Activated CD4-positive, alpha-beta T cell treated with anti-CD3 and anti-CD28 coated beads, Interleukin-2, amount 50 U/mL, for 1 hour (primary cell): Measurements from ENCODE around the gene IGF2BP3.

ENCODE experiments used
- DNase-seq: peaks from one replicate; pipeline ENCODE4 v3.0.0-alpha.2; 2020

The IGF2BP3 gene

GRCh38 chr7:23291957-23292560 lies 178.2 kb downstream of the IGF2BP3 start:
- no peak for DNase-seq

DNA sequence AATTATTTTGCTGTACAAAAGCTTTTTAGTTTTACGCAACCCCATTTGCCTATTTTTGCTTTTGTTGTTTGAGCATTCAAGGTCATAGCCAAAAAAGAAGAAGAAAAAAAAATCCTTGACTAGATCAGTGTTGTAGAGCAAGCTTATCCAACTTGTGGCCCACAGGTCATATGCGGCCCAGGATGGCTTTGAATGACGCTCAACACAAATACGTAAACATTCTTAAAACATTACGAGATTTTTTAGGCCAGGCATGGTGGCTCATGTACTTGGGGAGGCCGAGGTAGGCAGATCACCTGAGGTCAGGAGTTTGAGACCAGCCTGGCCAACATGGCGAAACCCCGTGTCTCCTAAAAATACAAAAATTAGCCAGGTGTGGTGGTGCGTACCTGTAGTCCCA lies 179.3 kb downstream of the IGF2BP3 start:
- no peak for DNase-seq

GRCh38 chr7:23287612-23288011 lies 182.7 kb downstream of the IGF2BP3 start:
- no peak for DNase-seq

- DNase-seq = no peak
Observed at GRCh38 chr7:23285657-23286646, 184.3 kb downstream of the IGF2BP3 start.

- no peak for DNase-seq
Observed at GRCh38 chr7:23284871-23285270, 185.4 kb downstream of the IGF2BP3 start.

DNA sequence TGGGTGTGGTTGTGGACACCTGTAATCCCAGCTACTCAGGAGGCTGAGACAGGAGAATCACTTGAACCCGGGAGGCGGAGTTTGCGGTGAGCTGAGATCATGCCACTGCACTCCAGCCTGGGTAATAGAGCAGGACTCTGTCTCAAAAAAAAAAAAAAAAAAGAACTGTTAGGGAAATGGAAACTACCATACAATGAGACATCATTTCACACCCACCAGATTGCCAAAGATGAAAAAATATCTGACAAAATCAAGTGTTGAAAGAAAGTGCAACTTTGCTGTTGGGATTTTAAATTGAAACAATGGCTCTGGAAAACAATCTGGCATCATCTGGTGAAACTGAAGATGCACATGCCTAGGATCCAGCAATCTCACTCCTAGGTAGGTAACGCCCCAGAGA lies 187.2 kb downstream of the IGF2BP3 start:
- no peak for DNase-seq

DNA sequence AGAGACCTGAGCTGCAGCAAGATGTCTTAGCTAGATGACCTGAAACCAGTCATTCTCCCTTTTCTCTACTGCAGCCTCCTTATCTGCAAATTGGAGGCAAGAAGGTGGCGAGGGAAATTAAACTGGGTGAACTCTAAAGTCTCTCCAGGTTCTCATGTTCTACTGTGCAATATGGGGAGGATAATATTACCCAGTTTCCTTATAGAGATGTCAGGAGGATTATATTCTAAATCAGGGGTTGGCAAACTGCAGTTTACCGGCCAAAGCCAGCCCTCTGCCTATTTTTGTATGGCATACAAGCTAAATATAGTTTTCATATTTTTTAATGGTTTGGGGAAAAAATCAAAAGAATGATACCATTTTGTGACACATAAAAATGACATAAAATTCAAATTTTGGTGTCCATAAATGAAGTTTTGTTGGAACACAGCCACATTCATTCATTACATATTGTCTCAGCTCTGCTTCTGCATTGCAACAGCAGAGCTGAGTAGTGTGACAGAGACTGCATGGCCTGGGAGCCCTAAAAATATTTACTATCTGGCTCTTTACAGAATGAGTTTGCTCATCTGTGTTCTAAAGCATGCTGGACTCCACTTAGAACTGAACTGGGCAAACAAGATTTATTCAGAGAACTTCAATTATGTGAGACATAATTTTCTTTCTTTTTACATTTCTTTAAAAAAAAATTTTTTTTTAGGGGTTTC lies 190.3 kb downstream of the IGF2BP3 start:
- DNase-seq = no peak

DNA sequence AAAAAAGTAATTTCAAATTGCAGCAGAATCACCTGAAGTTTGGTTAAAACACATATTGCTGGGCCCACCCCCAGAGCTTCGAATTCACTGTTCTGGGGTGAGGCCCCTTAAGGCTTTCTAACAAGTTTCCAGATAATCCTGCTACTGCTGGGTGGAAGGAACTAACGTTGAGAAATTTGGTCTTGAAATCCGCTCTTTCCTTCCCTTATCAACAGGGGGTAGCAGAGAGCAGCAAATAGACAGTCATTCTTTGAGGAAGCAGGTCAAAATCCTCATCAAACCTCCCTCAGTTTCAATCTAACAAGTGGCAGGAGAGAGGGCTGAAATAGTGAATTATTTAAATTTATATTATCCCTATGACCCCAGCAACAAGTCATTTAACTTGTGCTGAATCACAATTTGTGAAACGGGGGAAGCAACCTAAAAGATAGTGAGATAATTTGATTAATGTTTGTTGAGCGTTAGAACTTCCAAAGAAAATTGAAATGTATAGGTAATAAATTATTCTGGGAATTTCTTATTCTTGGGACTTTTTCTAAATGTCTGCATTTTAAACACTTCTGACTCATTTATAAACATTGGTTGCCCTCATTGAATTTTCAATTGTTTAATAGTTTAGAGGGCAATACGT lies 192.8 kb downstream of the IGF2BP3 start:
- no peak for DNase-seq

DNA sequence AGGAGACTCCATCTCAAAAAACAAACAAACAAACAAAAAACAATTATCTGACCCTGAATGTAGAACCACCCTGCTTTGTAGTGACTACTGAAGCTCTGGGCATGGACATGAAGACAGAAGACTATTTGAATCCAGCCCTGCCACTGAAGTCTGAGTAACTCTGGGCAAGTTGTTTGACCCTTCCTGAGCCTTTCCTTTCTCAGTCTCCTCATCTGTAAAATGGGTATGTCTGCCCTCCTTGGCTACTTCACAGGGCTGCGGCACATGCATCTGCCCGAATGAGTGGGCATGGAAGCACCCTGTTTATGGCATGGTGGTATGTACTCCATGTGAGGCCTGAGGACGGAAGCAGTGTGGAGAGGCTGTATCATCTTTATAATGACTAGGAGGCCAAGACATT lies 193.3 kb downstream of the IGF2BP3 start:
- DNase-seq = no peak

GRCh38 chr7:23276376-23276775 lies 193.9 kb downstream of the IGF2BP3 start:
- DNase-seq = no peak

DNA sequence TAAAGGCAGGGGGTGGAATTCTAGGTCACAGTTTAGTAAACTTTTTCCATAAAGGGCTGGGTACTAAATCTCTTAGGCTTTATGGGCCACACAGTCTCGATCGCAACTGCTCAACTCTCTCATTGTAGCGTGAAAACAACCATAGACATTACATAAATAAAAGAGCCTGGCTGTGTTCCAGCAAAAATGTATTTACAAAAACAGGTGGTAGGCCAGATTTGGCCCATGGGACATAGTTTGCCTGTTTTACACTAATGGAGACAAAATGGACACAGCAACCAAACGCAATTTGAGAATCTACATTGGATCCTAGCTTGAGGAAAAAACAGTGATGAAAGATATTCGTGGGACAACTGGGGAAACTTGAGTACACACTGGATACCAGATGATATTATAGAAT lies 194.4 kb downstream of the IGF2BP3 start:
- DNase-seq = no peak

GRCh38 chr7:23273141-23273599 lies 197.1 kb downstream of the IGF2BP3 start:
- DNase-seq = peak; percentile 92

GRCh38 chr7:23272275-23272674 lies 198.0 kb downstream of the IGF2BP3 start:
- no peak for DNase-seq

DNA sequence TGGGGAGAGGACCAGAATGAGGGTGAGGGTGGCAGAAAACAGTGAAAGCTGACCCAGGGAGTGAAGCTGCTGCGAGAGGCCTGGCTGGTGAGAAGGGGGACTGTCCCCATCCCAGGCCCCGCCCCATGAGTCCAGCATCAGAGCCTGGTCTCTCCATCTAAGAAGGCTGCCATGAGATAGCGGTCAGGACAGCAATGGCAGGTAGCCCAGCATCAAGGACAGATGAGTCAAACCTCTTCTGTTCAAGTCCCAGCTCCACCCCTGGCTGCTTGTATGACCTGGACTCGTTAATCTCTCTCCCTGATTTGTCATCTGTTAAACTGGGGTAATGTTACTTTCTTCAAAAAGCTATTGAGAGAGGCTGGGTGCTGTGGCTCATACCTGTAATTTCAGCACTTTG lies 201.5 kb downstream of the IGF2BP3 start:
- no peak for DNase-seq

DNA sequence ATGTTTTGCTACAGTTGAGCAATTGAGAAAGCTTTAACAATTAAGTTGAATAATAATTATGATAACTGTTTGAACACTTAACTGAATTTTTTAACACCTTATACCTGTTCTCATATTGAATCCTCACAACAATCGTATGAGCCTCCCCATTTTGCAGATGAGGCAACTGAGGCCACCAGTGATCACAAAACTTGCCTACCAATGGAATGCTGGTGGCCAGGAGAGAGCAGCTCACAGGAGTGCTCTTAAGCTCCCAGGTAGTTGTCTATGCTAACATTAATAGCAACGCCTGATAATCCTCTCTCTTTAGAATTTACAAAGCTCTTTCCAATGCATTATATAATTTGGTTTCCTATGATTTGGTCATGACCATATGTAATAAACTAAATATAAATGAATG lies 202.1 kb downstream of the IGF2BP3 start:
- DNase-seq = no peak

DNA sequence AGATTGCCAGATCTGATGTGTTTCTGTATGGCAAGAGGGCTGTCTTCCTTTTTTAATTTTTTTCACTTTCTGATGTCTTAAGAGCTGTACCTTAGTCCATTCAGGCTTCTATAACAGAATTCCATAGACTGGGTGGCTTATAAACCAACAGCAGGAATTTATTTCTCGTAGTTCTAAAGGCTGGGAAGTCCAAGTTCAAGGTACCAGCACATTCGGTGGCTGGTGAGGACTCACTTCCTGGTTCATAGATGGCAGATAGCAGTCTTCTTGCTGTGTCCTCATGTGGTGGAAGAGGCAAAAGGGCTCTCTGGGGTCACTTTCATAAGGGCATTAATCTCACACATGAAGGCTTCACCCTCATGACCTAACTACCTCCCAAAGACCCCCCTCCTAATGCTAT lies 202.9 kb downstream of the IGF2BP3 start:
- no peak for DNase-seq

- DNase-seq = no peak
Observed at GRCh38 chr7:23266918-23267317, 203.4 kb downstream of the IGF2BP3 start.

DNA sequence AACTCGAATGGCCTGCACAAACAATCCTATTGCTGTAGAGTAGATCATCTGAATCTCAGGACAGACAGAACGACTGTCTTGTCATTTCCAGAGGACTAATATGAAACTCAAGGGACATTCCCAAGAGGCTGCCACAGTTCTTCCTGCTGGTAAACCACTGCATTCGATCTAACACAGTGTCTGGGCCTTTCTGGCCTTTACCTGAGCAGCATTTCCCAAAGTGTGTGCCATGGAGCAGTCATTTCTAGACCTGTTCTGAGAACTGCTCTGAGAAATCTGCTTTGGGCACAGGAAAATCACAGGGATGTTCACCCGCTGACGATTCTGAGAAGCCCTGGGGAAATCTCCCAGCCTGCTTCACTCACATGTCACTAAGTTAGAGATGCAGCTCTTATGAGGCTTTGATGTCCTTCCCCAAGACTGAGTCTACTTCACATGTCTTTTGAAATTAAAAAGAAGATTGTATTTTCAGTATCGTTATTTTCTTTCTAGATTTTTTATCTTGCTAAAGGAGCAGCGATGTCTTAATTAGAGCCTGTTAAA lies 205.3 kb downstream of the IGF2BP3 start:
- no peak for DNase-seq

- peak; percentile 53 for DNase-seq
Observed at GRCh38 chr7:23261843-23262452, 208.3 kb downstream of the IGF2BP3 start.

- DNase-seq = no peak
Observed at GRCh38 chr7:23260371-23260770, 209.9 kb downstream of the IGF2BP3 start.
